ENCODE data around the gene MRGPRX3.

GRCh38 chr11:18093959-18094358 is 38.4 kb upstream of the MRGPRX3 start:
- TF ChIP-seq EP300 (IDR thresholded peaks at IDR 0.05) (no peak), POLR2A (IDR thresholded peaks at IDR 0.05) (no peak)

Measured in upper lobe of left lung (tissue), 4 donors.